Transverse colon (tissue), 4 donors: Measurements from ENCODE around the gene CRTC1.

Experiments
- EP300 ChIP-seq: sonication (generic); formaldehyde crosslinking; IDR thresholded peaks from one replicate; pipeline ENCODE4 v1.6.1; 2017; ENCODE audit warnings: antibody characterized with exemption, low read depth
- POLR2A ChIP-seq: fragments of 450-650 bp; IDR thresholded peaks from one replicate; pipeline ENCODE4 v1.6.1; 2016; ENCODE audit warnings: antibody characterized with exemption, mild to moderate bottlenecking, moderate library complexity
- POLR2AphosphoS5 ChIP-seq, 3 donors: sonication (generic); formaldehyde crosslinking; IDR thresholded peaks; one replicate each; pipeline ENCODE4 v1.6.1; 2016; ENCODE audit warnings: antibody characterized with exemption in 3 of 3
- TF ChIP-seq, protein P1 (sequence below), 5 experiments: fragments of 200-600 bp in 3 of 5; fragments of 450-650 bp in 2 of 5; sonication (generic) in 3 of 5; IDR thresholded peaks; 1 replicate in 2 of 5; 2 replicates in 3 of 5; pipeline ENCODE4 v1.5.1; 2016 to 2017; ENCODE audit warnings: antibody characterized with exemption in 5 of 5, inconsistent platforms in 3 of 5, mild to moderate bottlenecking in 2 of 5, moderate library complexity in 1 of 5

DNA sequence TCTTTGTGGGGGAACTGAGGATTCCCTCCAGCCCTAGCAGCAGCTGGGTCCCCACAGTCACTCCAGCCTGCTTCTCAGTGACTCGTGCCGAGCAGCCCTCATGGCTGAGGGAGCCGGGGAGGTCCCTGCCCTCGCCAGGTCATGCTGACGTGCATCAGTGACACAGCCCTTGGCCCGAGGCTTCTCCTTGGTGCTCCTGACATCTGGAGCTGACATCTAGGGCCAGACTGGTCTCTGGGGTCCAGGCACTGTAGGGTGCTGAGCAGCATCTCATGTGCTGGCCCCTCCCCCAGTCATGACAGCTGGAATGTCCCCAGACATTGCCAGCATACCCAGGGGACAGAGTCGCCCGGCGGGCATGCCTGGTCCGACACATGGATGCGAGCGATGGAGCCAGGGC, 93.3 kb downstream of the CRTC1 start:
- TF ChIP-seq, protein P1, sequence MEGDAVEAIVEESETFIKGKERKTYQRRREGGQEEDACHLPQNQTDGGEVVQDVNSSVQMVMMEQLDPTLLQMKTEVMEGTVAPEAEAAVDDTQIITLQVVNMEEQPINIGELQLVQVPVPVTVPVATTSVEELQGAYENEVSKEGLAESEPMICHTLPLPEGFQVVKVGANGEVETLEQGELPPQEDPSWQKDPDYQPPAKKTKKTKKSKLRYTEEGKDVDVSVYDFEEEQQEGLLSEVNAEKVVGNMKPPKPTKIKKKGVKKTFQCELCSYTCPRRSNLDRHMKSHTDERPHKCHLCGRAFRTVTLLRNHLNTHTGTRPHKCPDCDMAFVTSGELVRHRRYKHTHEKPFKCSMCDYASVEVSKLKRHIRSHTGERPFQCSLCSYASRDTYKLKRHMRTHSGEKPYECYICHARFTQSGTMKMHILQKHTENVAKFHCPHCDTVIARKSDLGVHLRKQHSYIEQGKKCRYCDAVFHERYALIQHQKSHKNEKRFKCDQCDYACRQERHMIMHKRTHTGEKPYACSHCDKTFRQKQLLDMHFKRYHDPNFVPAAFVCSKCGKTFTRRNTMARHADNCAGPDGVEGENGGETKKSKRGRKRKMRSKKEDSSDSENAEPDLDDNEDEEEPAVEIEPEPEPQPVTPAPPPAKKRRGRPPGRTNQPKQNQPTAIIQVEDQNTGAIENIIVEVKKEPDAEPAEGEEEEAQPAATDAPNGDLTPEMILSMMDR (IDR thresholded peaks at IDR 0.05) = no peak
- no peak for TF ChIP-seq POLR2AphosphoS5 (IDR thresholded peaks at IDR 0.05)
- TF ChIP-seq POLR2A = no peak
- TF ChIP-seq EP300 = no peak
